ENCODE results near the gene PCDHGA1.
"Not testable (repeated sequence)": the region's sequence is repeated elsewhere in the genome, so short reads cannot be mapped to it uniquely, and the experiment has no call there.

Gene PCDHGA1

DNA sequence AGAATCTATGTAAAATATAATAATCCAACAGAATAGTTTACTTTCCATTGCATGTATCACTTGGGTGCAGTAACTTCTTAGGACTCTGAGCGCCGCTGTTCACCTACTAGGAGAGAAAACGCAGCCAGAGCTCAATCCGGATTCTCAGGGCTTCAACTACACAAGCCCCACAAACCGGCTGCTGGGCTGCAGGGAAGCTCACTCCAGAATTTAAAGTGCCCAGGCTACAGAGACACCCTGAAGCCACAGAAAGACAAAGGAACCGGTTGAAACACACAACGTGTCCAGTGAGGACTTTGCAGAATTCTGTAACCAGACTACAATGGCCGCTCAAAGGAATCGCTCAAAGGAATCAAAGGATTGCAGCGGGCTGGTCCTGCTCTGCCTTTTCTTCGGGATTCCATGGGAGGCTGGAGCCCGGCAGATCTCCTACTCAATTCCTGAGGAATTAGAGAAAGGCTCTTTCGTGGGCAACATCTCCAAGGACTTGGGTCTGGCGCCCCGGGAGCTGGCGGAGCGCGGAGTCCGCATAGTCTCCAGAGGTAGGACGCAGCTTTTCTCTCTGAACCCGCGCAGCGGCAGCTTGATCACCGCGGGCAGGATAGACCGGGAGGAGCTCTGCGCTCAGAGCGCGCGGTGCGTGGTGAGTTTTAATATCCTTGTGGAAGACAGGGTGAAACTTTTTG is 82.7 kb downstream of the PCDHGA1 start, which contains the start of gene PCDHGA10:
Gene PCDHGA10 (plus strand): TSS at position 134 of the 686 bp plus-strand sequence. CDS start 189 bp downstream, at position 323.
- no peaks in the 10 kb centered on the region for H3K27me3 ChIP-seq (replicated peaks; ENCODE audit: control insufficient read depth, insufficient read depth, low read length)
- H3K4me3 ChIP-seq (replicated peaks; ENCODE audit: low read depth, low read length) = peak within 1 kb of the TSS; percentile 62
- H3K36me3 ChIP-seq (ENCODE audit: control insufficient read depth, insufficient read depth, low read length) = no peaks in the 10 kb centered on the region
- no peak for DNase-seq (ENCODE audit: extremely low read depth, insufficient read length)
- TF ChIP-seq, protein P1, sequence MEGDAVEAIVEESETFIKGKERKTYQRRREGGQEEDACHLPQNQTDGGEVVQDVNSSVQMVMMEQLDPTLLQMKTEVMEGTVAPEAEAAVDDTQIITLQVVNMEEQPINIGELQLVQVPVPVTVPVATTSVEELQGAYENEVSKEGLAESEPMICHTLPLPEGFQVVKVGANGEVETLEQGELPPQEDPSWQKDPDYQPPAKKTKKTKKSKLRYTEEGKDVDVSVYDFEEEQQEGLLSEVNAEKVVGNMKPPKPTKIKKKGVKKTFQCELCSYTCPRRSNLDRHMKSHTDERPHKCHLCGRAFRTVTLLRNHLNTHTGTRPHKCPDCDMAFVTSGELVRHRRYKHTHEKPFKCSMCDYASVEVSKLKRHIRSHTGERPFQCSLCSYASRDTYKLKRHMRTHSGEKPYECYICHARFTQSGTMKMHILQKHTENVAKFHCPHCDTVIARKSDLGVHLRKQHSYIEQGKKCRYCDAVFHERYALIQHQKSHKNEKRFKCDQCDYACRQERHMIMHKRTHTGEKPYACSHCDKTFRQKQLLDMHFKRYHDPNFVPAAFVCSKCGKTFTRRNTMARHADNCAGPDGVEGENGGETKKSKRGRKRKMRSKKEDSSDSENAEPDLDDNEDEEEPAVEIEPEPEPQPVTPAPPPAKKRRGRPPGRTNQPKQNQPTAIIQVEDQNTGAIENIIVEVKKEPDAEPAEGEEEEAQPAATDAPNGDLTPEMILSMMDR (IDR thresholded peaks at IDR 0.05; ENCODE audit: insufficient read depth, low read length, poor library complexity, severe bottlenecking) = peak; percentile 79

DNA sequence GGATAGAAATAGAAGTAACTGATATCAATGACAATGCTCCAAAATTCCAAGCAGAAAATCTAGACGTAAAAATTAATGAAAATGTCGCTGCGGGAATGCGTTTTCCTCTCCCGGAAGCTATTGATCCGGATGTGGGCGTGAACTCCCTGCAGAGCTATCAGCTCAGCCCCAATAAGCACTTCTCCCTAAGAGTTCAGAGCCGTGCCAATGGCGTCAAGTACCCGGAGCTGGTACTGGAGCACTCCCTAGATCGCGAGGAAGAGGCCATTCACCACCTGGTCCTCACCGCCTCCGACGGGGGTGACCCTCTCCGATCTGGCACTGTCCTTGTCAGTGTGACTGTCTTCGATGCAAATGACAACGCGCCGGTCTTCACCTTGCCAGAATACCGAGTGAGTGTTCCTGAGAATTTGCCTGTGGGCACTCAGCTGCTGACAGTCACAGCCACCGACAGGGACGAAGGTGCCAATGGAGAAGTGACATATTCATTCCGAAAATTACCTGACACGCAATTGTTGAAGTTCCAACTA is 83.3 kb downstream of the PCDHGA1 start:
- TF ChIP-seq, protein P1 (IDR thresholded peaks at IDR 0.05; ENCODE audit: insufficient read depth, low read length, poor library complexity, severe bottlenecking) = no peak
- Histone ChIP-seq H3K4me3 (replicated peaks; ENCODE audit: low read depth, low read length) (peak overlapping the region; percentile 62), H3K36me3 (ENCODE audit: control insufficient read depth, insufficient read depth, low read length) (no peaks in the 10 kb centered on the region), H3K27me3 (replicated peaks; ENCODE audit: control insufficient read depth, insufficient read depth, low read length) (no peaks in the 10 kb centered on the region)
- no peak for DNase-seq (ENCODE audit: extremely low read depth, insufficient read length)

DNA sequence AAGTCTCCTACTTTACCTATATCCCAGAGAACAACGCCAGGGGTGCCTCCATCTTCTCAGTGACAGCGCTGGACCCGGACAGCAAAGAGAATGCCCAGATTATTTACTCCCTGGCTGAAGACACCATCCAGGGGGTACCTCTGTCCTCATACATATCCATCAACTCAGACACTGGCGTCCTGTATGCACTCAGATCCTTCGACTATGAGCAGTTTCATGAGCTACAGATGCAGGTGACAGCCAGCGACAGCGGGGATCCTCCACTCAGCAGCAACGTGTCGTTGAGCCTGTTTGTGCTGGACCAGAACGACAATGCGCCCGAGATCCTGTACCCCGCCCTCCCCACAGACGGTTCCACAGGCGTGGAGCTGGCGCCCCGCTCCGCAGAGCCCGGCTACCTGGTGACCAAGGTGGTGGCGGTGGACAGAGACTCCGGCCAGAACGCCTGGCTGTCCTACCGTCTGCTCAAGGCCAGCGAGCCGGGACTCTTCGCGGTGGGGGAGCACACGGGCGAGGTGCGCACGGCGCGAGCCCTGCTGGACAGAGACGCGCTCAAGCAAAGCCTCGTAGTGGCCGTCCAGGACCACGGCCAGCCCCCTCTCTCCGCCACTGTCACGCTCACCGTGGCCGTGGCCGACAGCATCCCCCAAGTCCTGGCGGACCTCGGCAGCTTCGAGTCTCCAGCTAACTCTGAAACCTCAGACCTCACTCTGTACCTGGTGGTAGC is 84.4 kb downstream of the PCDHGA1 start:
- H3K36me3 ChIP-seq (ENCODE audit: control insufficient read depth, insufficient read depth, low read length); DNase-seq (ENCODE audit: extremely low read depth, insufficient read length); H3K27me3 ChIP-seq (replicated peaks; ENCODE audit: control insufficient read depth, insufficient read depth, low read length): not testable (repeated sequence)
- H3K4me3 ChIP-seq (replicated peaks; ENCODE audit: low read depth, low read length) = peak overlapping the region; percentile 39; the same call in 1 of the 2 replicates

DNA sequence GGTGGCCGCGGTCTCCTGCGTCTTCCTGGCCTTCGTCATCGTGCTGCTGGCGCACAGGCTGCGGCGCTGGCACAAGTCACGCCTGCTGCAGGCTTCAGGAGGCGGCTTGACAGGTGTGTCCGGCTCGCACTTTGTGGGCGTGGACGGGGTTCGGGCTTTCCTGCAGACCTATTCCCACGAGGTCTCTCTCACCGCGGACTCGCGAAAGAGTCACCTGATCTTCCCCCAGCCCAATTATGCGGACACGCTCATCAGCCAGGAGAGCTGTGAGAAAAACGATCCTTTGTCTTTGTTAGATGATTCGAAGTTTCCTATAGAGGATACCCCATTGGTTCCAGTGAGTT is 84.9 kb downstream of the PCDHGA1 start:
- DNase-seq (ENCODE audit: extremely low read depth, insufficient read length); H3K36me3 ChIP-seq (ENCODE audit: control insufficient read depth, insufficient read depth, low read length); H3K27me3 ChIP-seq (replicated peaks; ENCODE audit: control insufficient read depth, insufficient read depth, low read length): not testable (repeated sequence)
- H3K4me3 ChIP-seq (replicated peaks; ENCODE audit: low read depth, low read length) = peak overlapping the region; percentile 39

DNA sequence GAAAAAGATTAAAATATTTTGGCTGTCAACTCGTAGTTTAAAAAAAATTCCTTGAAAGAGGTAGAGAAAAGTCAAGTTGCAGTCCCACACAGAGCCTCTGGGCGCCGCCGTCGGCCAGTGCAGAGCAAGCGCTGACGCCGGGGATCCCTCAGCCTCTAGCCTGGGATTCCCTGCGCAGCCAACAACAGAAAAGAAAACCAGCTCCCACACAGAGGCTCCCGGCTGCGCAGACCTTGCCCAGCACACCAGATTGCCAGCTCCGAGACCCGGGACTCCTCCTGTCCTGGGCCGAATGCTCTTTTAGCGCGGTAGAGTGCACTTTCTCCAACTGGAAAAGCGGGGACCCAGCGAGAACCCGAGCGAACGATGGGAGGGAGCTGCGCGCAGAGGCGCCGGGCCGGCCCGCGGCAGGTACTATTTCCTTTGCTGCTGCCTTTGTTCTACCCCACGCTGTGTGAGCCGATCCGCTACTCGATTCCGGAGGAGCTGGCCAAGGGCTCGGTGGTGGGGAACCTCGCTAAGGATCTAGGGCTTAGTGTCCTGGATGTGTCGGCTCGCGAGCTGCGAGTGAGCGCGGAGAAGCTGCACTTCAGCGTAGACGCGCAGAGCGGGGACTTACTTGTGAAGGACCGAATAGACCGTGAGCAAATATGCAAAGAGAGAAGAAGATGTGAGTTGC is 87.3 kb downstream of the PCDHGA1 start, which contains the start of gene PCDHGB7:
Gene PCDHGB7 (plus strand): TSS at position 184 of the 679 bp plus-strand sequence. CDS start 183 bp downstream, at position 367.
- TF ChIP-seq, protein P1 (IDR thresholded peaks at IDR 0.05; ENCODE audit: insufficient read depth, low read length, poor library complexity, severe bottlenecking) = peak; percentile 93
- peak within 1 kb of the TSS; percentile 66 for H3K4me3 ChIP-seq (replicated peaks; ENCODE audit: low read depth, low read length)
- H3K27me3 ChIP-seq (replicated peaks; ENCODE audit: control insufficient read depth, insufficient read depth, low read length); H3K36me3 ChIP-seq (ENCODE audit: control insufficient read depth, insufficient read depth, low read length): not testable (repeated sequence)
- peak; percentile 76 for DNase-seq (ENCODE audit: extremely low read depth, insufficient read length)

DNA sequence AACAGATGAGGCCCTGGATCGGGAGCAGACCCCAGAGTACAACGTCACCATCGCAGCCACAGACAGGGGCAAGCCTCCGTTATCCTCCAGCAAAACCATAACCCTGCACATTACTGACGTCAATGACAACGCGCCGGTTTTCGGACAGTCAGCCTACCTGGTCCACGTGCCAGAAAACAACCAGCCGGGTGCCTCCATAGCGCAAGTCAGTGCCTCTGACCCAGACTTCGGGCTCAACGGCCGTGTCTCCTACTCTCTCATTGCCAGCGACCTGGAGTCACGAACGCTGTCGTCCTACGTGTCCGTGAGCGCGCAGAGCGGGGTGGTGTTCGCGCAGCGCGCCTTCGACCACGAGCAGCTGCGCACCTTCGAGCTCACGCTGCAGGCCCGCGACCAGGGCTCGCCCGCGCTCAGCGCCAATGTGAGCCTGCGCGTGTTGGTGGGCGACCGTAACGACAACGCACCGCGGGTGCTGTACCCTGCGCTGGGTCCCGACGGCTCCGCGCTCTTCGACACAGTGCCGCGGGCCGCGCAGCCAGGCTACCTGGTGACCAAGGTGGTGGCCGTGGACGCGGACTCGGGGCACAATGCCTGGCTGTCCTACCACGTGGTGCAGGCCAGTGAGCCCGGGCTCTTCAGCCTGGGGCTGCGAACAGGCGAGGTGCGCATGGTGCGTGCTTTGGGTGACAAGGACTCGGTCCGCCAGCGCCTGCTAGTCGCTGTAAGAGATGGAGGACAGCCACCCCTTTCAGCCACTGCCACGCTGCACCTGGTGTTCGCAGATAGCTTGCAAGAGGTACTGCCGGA is 89.0 kb downstream of the PCDHGA1 start:
- no peak for DNase-seq (ENCODE audit: extremely low read depth, insufficient read length)
- Histone ChIP-seq H3K36me3 (ENCODE audit: control insufficient read depth, insufficient read depth, low read length) (no peaks in the 10 kb centered on the region), H3K4me3 (replicated peaks; ENCODE audit: low read depth, low read length) (no peak overlapping the region), H3K27me3 (replicated peaks; ENCODE audit: control insufficient read depth, insufficient read depth, low read length) (no peaks in the 10 kb centered on the region)
- TF ChIP-seq, protein P1 (IDR thresholded peaks at IDR 0.05; ENCODE audit: insufficient read depth, low read length, poor library complexity, severe bottlenecking) = no peak
